Daoy (cell line): ENCODE results near the gene AARSD1. TPM values are rescaled to one million over a fixed set of nuclear protein-coding genes. Genes with fewer than 3 reads are reported as not detected.
"Not testable (repeated sequence)": the region's sequence is repeated elsewhere in the genome, so short reads cannot be mapped to it uniquely, and the experiment has no call there.

ENCODE experiments used
- DNase-seq: peaks from one replicate; pipeline ENCODE4 v3.0.0-alpha.2; 2015; ENCODE audit warnings: low read depth
- total RNA-seq: library from RNA; depleted of rRNA; stranded (reverse); fragments of >200 nt; shearing (Covaris generic); gene quantifications from 2 replicates; pipeline ENCODE4 v1.2.3, GENCODE V29; 2014

The AARSD1 gene
- total RNA-seq, 1 experiment from 2014 or later = 25.7 TPM

GRCh38 chr17:42980766-42981397, 16.6 kb upstream of the AARSD1 start:
- peak; percentile 63 for DNase-seq

GRCh38 chr17:42980274-42980765, 16.1 kb upstream of the AARSD1 start, which contains the start of gene RUNDC1:
TSS of gene RUNDC1 (plus strand) at chr17:42980565. CDS start at chr17:42980577, 12 bp downstream.
- peak; percentile 92 for DNase-seq

- peak; percentile 64 for DNase-seq
Observed at GRCh38 chr17:42979511-42980273, 15.4 kb upstream of the AARSD1 start, which contains the start of gene PTGES3L. TSS of gene PTGES3L (minus strand) at chr17:42980080. CDS start at chr17:42980053, 27 bp downstream.

GRCh38 chr17:42975701-42976100, 11.4 kb upstream of the AARSD1 start:
- DNase-seq = not testable (repeated sequence)

- no peak for DNase-seq
Observed at GRCh38 chr17:42975265-42975664, 11.0 kb upstream of the AARSD1 start.

GRCh38 chr17:42973323-42973722, 9.1 kb upstream of the AARSD1 start:
- not testable (repeated sequence) for DNase-seq

- DNase-seq = no peak
Observed at GRCh38 chr17:42971589-42971988, 7.3 kb upstream of the AARSD1 start.

- DNase-seq = no peak
Observed at GRCh38 chr17:42969001-42969581, 4.8 kb upstream of the AARSD1 start.

- DNase-seq = no peak
Observed at GRCh38 chr17:42967925-42968324, 3.7 kb upstream of the AARSD1 start.

- DNase-seq = no peak
Observed at GRCh38 chr17:42953669-42954068, 10.6 kb downstream of the AARSD1 start.

- DNase-seq = no peak
Observed at GRCh38 chr17:42950044-42950783, 14.0 kb downstream of the AARSD1 start.

GRCh38 chr17:42946812-42947211, 17.4 kb downstream of the AARSD1 start:
- DNase-seq = no peak

GRCh38 chr17:42944211-42944610, 20.0 kb downstream of the AARSD1 start:
- no peak for DNase-seq

GRCh38 chr17:42937712-42938596, 26.3 kb downstream of the AARSD1 start:
- DNase-seq = peak; percentile 57

- DNase-seq = no peak
Observed at GRCh38 chr17:42929497-42929844, 34.8 kb downstream of the AARSD1 start.

GRCh38 chr17:42928714-42929496, 35.3 kb downstream of the AARSD1 start:
- DNase-seq = peak; percentile 70

- DNase-seq = no peak
Observed at GRCh38 chr17:42924891-42925290, 39.4 kb downstream of the AARSD1 start.

- DNase-seq = not testable (repeated sequence)
Observed at GRCh38 chr17:42923472-42923871, 40.8 kb downstream of the AARSD1 start.

- DNase-seq = no peak
Observed at GRCh38 chr17:42922294-42922693, 42.0 kb downstream of the AARSD1 start.

- DNase-seq = no peak
Observed at GRCh38 chr17:42920922-42921321, 43.3 kb downstream of the AARSD1 start.
